K562 (cell line): ENCODE results near the gene SARS2. TPM values are rescaled to one million over a fixed set of nuclear protein-coding genes. Genes with fewer than 3 reads are reported as not detected.

Experiments
- CBX8 ChIP-seq: fragments of 200-600 bp; sonication (generic); IDR thresholded peaks from 2 replicates; pipeline ENCODE4 v1.6.1; 2012; ENCODE audit warnings: borderline replicate concordance, mixed run types, low read depth, mild to moderate bottlenecking, moderate library complexity, mixed read lengths, low read length, control low read depth, inconsistent platforms; ENCODE audit not compliant: poor library complexity, severe bottlenecking; ENCODE audit errors: extremely low read depth
- CUX1 ChIP-seq: fragments of 200-800 bp; sonication (Bioruptor generic); IDR thresholded peaks from 2 replicates; pipeline ENCODE4 v1.6.1; 2016; ENCODE audit warnings: missing genetic modification characterization, missing compliant biosample characterization
- DEAF1 ChIP-seq: fragments of 450-650 bp; formaldehyde crosslinking; IDR thresholded peaks from 2 replicates; pipeline ENCODE4 v1.4.0; 2020; ENCODE audit warnings: mild to moderate bottlenecking, moderate library complexity
- FOXJ3 ChIP-seq: sonication (generic); formaldehyde crosslinking; IDR thresholded peaks from 2 replicates; pipeline ENCODE4 v1.4.0; 2020; ENCODE audit warnings: mild to moderate bottlenecking, missing genetic modification reagents
- GABPA ChIP-seq: fragments of 200-800 bp; sonication (Bioruptor generic); conservative IDR thresholded peaks from 2 replicates; pipeline ENCODE4 v1.6.1; 2016; ENCODE audit warnings: low read depth, missing genetic modification characterization, missing compliant biosample characterization
- JUN ChIP-seq, 2 experiments: sonication (generic) in 1 of 2; formaldehyde crosslinking in 1 of 2; IDR thresholded peaks; 2 replicates each; pipeline versions ENCODE4 v1.6.1 to v1.8.0; 2012 to 2022; ENCODE audit warnings: borderline replicate concordance in 2 of 2, mild to moderate bottlenecking in 2 of 2, improper control_type of control experiment in 1 of 2, low read depth in 1 of 2, low read length in 1 of 2, missing genetic modification reagents in 1 of 2
- MEF2A ChIP-seq: IDR thresholded peaks from 2 replicates; pipeline ENCODE4 v1.6.1; 2011; ENCODE audit warnings: low read depth, mild to moderate bottlenecking, low read length, moderate library complexity; ENCODE audit not compliant: control insufficient read depth
- MIER1 ChIP-seq: fragments of 450-650 bp; IDR thresholded peaks from 2 replicates; pipeline ENCODE4 v1.6.1; 2016; ENCODE audit warnings: antibody characterized with exemption, mild to moderate bottlenecking, low read depth
- MLX ChIP-seq, 2 experiments: fragments of 450-650 bp in 1 of 2; sonication (generic) in 1 of 2; formaldehyde crosslinking; conservative IDR thresholded peaks; 2 replicates each; pipeline versions ENCODE4 v1.4.0 to v1.8.1; 2020 to 2022; ENCODE audit warnings: mild to moderate bottlenecking in 1 of 2, missing genetic modification reagents in 1 of 2
- MXI1 ChIP-seq: IDR thresholded peaks from 2 replicates; pipeline ENCODE4 v1.6.1; 2011; ENCODE audit warnings: low read depth, mild to moderate bottlenecking, improper control_type of control experiment, low read length
- NFRKB ChIP-seq: fragments of 450-650 bp; IDR thresholded peaks from 2 replicates; pipeline ENCODE4 v1.6.1; 2016; ENCODE audit warnings: low read depth
- RFX5 ChIP-seq: IDR thresholded peaks from 2 replicates; pipeline ENCODE4 v1.6.1; 2011; ENCODE audit warnings: low read depth, mild to moderate bottlenecking, improper control_type of control experiment, low read length
- SOX6 ChIP-seq: fragments of 450-650 bp; IDR thresholded peaks from 2 replicates; pipeline ENCODE4 v1.6.1; 2014; ENCODE audit warnings: mild to moderate bottlenecking
- SREBF1 ChIP-seq: fragments of 150-350 bp; IDR thresholded peaks from 2 replicates; pipeline ENCODE4 v1.6.1; 2014; ENCODE audit warnings: antibody characterized with exemption, low read depth, low read length, borderline replicate concordance
- TAF9B ChIP-seq: fragments of 450-650 bp; IDR thresholded peaks from 2 replicates; pipeline ENCODE4 v1.6.1; 2018; ENCODE audit warnings: mild to moderate bottlenecking; ENCODE audit not compliant: partially characterized antibody
- TARDBP ChIP-seq: fragments of 450-650 bp; IDR thresholded peaks from 2 replicates; pipeline ENCODE4 v1.6.1; 2016
- ZBTB12 ChIP-seq: fragments of 250-450 bp; sonication (Bioruptor Pico); IDR thresholded peaks from 2 replicates; pipeline ENCODE4 v1.4.0; 2020
- polyA plus RNA-seq, 8 experiments: library from polyadenylated mRNA; depleted of rRNA in 4 of 8; stranded (reverse) in 5 of 8; unstranded in 3 of 8; fragments of >200 nt; fragmentation: Nextera tagmentation in 2 of 8; fragmentation: Illumina TruSeq in 1 of 8; extraction: Ambion mirVana in 2 of 8; extraction: Trizol in 1 of 8; gene quantifications; 2 replicates each; pipeline versions ENCODE4 v1.2.1 to v1.2.3, GENCODE V29; 2011 to 2014; ENCODE audit warnings: inconsistent platforms in 1 of 8, missing spikeins in 1 of 8
- total RNA-seq, 7 experiments: library from RNA; depleted of rRNA in 6 of 7; stranded (reverse); fragments of >200 nt in 6 of 7; fragmentation: Illumina TruSeq in 2 of 7; extraction: Trizol in 2 of 7; gene quantifications; 2 replicates each; pipeline versions ENCODE4 v1.2.1 to v1.2.3, GENCODE V29; 2011 to 2021; ENCODE audit warnings: low replicate concordance in 1 of 7

Gene SARS2
- total and polyA plus RNA-seq, 9 of the 15 experiments (the other 6 are each of a cell fraction or from before 2014, with no cell fraction given) = 3.1 to 59.1 (median 31.7) TPM

GRCh38 chr19:38899447-38900201 is 30.9 kb downstream of the SARS2 start, which contains the start of the genes NFKBIB and SIRT2 (continued):
- peak; percentile 92 for TF ChIP-seq GABPA (tag)
- peak; percentile 94 for TF ChIP-seq ZBTB12
- TF ChIP-seq FOXJ3 = no peak
- TF ChIP-seq MXI1 = 0 out of 2 replicates have a peak, but pooled peaks have one; percentile 22
- TF ChIP-seq MIER1 = no peak
- TF ChIP-seq CBX8 = no peak
- no peak for TF ChIP-seq NFRKB
- no peak; the same call in 1 of the 2 replicates for TF ChIP-seq SOX6
- no peak for TF ChIP-seq MEF2A
- peak; percentile 73; the same call in 1 of the 2 replicates for TF ChIP-seq JUN (IDR thresholded peaks at IDR 0.05; ENCODE audit: borderline replicate concordance, low read depth, low read length)
- TF ChIP-seq JUN (CRISPR knock-in tag; IDR thresholded peaks at IDR 0.05; ENCODE audit: borderline replicate concordance) = no peak
- TF ChIP-seq CUX1 (CRISPR knock-in tag) = no peak
- TF ChIP-seq RFX5 = no peak
- TF ChIP-seq SREBF1 = peak; percentile 34; the same call in 1 of the 2 replicates
- TF ChIP-seq MLX (CRISPR knock-in tag; conservative IDR thresholded peaks at IDR 0.05) = no peak
- peak; percentile 98 for TF ChIP-seq TARDBP
- TF ChIP-seq TAF9B = no peak
- no peak for TF ChIP-seq DEAF1 (CRISPR knock-in tag)
